ENCODE measurements around the gene SNRNP200.

The SNRNP200 gene

GRCh38 chr2:96325884-96326255 is 20.5 kb upstream of the SNRNP200 start:
- peak overlapping the region; percentile 63 to 81 (median 78) for H3K4me3 ChIP-seq (ENCODE audit: low read depth in 1 of 5, low read length in 5 of 5)
- H3K9me3 ChIP-seq (ENCODE audit: control insufficient read depth in 5 of 5, low read length in 5 of 5) = no peaks in the 10 kb centered on the region
- peak overlapping the region; percentile 49 for H3K27ac ChIP-seq (ENCODE audit: low read depth, low read length)
- peak overlapping the region in 3 of 5 donors; percentile 76 to 89 (median 81) for H3K9ac ChIP-seq (ENCODE audit: low read length in 5 of 5)
- peaks cover 8 to 12% (median 8%) of the 10 kb centered on the region in 5 donors for H3K27me3 ChIP-seq (ENCODE audit: control insufficient read depth in 5 of 5, insufficient read depth in 4 of 5, low read length in 5 of 5)
- peaks cover 3 to 59% (median 43%) of the 10 kb centered on the region in 5 donors for H3K4me1 ChIP-seq (ENCODE audit: control insufficient read depth in 5 of 5, insufficient read depth in 5 of 5, low read length in 5 of 5)
- peaks cover 0 to 11% (median 5%) of the 10 kb centered on the region in 5 donors for H3K36me3 ChIP-seq (ENCODE audit: control insufficient read depth in 5 of 5, insufficient read depth in 5 of 5, low read length in 5 of 5)

DNA sequence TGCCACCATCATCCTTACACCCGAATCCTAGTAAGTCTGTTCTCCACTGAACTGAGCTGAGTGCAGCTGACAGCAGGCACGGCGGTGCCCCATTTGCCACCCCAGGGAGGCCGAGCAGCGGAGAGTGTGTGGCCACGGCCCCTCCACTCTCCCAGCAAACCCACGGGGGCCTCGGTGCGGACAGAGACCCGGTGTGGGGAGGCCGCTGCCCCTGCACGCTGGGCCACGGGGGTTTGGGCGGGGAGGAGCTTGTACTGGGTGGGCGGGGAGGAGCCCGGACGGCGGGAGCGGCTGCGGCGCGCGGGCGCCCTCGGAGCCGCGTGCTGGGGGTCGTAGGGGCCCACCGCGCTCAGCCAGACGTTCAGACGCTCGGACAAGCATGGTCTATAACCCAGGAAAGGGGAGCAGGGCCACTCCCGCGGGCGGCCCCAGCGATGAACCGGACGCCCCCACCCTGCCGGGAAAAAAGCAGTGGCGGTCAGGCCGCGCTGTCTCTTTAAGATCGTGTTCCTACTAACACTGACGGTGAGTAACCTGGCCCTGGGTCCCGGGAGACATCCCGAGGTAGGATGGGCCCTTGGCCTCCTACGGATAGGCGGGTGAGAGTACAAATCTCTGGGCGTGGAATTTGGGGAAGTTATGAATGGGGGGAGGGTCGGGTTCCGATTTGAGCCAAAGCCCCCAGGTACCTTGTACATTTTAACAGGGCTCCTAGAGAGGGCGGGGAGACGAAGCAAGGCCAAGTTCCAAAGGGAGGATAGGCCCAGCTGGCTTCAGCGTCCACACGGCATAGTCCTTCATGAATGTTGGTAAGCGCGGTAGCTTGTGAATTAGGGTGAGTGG is 19.9 kb upstream of the SNRNP200 start, which contains the start of gene ITPRIPL1:
TSS of gene ITPRIPL1 (plus strand) at position 277 of the 843 bp plus-strand sequence. CDS start at position 800, 523 bp downstream.
- H3K27ac ChIP-seq (ENCODE audit: low read depth, low read length) = peak within 1 kb of the TSS; percentile 49

DNA sequence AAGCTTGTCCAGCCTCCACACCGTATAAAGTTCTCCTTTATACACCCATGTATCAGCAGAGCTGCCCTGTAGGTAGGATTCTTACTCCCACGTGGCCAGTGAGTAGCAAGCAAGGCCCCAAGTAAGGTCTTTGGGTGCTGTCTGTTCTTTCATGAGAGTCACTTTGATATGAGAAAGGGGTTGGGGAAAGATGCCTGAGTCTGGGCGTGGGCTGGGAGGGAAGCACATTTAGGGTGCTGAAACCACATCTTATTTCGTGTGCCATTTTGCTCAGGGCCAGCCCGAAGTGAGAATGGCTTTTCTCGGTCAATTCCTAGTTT is 19.3 kb upstream of the SNRNP200 start:
- peaks cover 3 to 58% (median 37%) of the 10 kb centered on the region in 5 donors for H3K4me1 ChIP-seq (ENCODE audit: control insufficient read depth in 5 of 5, insufficient read depth in 5 of 5, low read length in 5 of 5)
- H3K27me3 ChIP-seq (ENCODE audit: control insufficient read depth in 5 of 5, insufficient read depth in 4 of 5, low read length in 5 of 5) = peaks cover 8 to 17% (median 12%) of the 10 kb centered on the region in 5 donors
- peak overlapping the region; percentile 49 for H3K27ac ChIP-seq (ENCODE audit: low read depth, low read length)
- peaks cover 0 to 11% (median 5%) of the 10 kb centered on the region in 5 donors for H3K36me3 ChIP-seq (ENCODE audit: control insufficient read depth in 5 of 5, insufficient read depth in 5 of 5, low read length in 5 of 5)
- no peaks in the 10 kb centered on the region for H3K9me3 ChIP-seq (ENCODE audit: control insufficient read depth in 5 of 5, low read length in 5 of 5)
- peak overlapping the region in 3 of 5 donors; percentile 76 to 89 (median 81) for H3K9ac ChIP-seq (ENCODE audit: low read length in 5 of 5)
- H3K4me3 ChIP-seq (ENCODE audit: low read depth in 1 of 5, low read length in 5 of 5) = peak overlapping the region in 4 of 5 donors; percentile 63 to 79 (median 72)

More for the DNA sequence above, 19.9 kb upstream of the SNRNP200 start, which contains the start of gene ITPRIPL1:
- peaks cover 0 to 11% (median 5%) of the 10 kb centered on the region in 5 donors for H3K36me3 ChIP-seq (ENCODE audit: control insufficient read depth in 5 of 5, insufficient read depth in 5 of 5, low read length in 5 of 5)
- no peaks in the 10 kb centered on the region for H3K9me3 ChIP-seq (ENCODE audit: control insufficient read depth in 5 of 5, low read length in 5 of 5)
- H3K27me3 ChIP-seq (ENCODE audit: control insufficient read depth in 5 of 5, insufficient read depth in 4 of 5, low read length in 5 of 5) = peaks cover 8 to 15% (median 12%) of the 10 kb centered on the region in 5 donors
- peak within 1 kb of the TSS; percentile 63 to 81 (median 78) for H3K4me3 ChIP-seq (ENCODE audit: low read depth in 1 of 5, low read length in 5 of 5)
- H3K4me1 ChIP-seq (ENCODE audit: control insufficient read depth in 5 of 5, insufficient read depth in 5 of 5, low read length in 5 of 5) = peaks cover 3 to 60% (median 43%) of the 10 kb centered on the region in 5 donors
- peak within 1 kb of the TSS in 4 of 5 donors; percentile 27 to 89 (median 78) for H3K9ac ChIP-seq (ENCODE audit: low read length in 5 of 5)

- Histone ChIP-seq H3K36me3 (ENCODE audit: control insufficient read depth in 5 of 5, insufficient read depth in 5 of 5, low read length in 5 of 5) (peaks cover 0 to 11% (median 5%) of the 10 kb centered on the region in 5 donors), H3K4me1 (ENCODE audit: control insufficient read depth in 5 of 5, insufficient read depth in 5 of 5, low read length in 5 of 5) (peaks cover 3 to 56% (median 36%) of the 10 kb centered on the region in 5 donors), H3K27me3 (ENCODE audit: control insufficient read depth in 5 of 5, insufficient read depth in 4 of 5, low read length in 5 of 5) (peaks cover 8 to 17% (median 12%) of the 10 kb centered on the region in 5 donors), H3K9me3 (ENCODE audit: control insufficient read depth in 5 of 5, low read length in 5 of 5) (no peaks in the 10 kb centered on the region), H3K9ac (ENCODE audit: low read length in 5 of 5) (no peak overlapping the region), H3K27ac (ENCODE audit: low read depth, low read length) (no peak overlapping the region), H3K4me3 (ENCODE audit: low read depth in 1 of 5, low read length in 5 of 5) (no peak overlapping the region)
These were observed 18.5 kb upstream of the SNRNP200 start for GRCh38 chr2:96323849-96324248.

GRCh38 chr2:96320728-96321622 is 15.6 kb upstream of the SNRNP200 start:
- H3K27me3 ChIP-seq (ENCODE audit: control insufficient read depth in 5 of 5, insufficient read depth in 4 of 5, low read length in 5 of 5) = peaks cover 8 to 17% (median 12%) of the 10 kb centered on the region in 5 donors
- peaks cover 3 to 51% (median 34%) of the 10 kb centered on the region in 5 donors for H3K4me1 ChIP-seq (ENCODE audit: control insufficient read depth in 5 of 5, insufficient read depth in 5 of 5, low read length in 5 of 5)
- peak overlapping the region in 4 of 5 donors; percentile 63 to 81 (median 73) for H3K9ac ChIP-seq (ENCODE audit: low read length in 5 of 5)
- peak overlapping the region; percentile 74 to 84 (median 76) for H3K4me3 ChIP-seq (ENCODE audit: low read depth in 1 of 5, low read length in 5 of 5)
- peak overlapping the region; percentile 46 for H3K27ac ChIP-seq (ENCODE audit: low read depth, low read length)
- no peaks in the 10 kb centered on the region for H3K9me3 ChIP-seq (ENCODE audit: control insufficient read depth in 5 of 5, low read length in 5 of 5)
- no peaks in the 10 kb centered on the region for H3K36me3 ChIP-seq (ENCODE audit: control insufficient read depth in 5 of 5, insufficient read depth in 5 of 5, low read length in 5 of 5)

DNA sequence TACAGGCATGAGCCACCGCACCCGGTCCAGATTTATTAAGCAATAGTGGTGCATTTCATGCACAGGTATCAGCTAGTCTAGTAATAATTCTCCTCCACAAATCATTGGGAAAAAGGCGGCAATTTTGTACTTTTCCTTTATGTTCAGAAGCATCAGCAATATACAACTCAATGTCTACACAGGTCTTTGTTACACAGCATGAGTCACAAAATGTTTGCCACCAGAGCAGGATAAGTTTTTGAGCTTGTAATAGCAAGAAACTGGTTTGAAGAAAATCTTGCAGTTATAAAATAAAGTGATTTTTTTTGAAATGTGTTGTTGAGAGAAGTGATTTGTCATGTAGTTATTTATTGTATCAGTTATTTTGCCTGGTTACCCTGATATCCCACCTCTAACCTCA is 15.0 kb upstream of the SNRNP200 start:
- peaks cover 3 to 51% (median 32%) of the 10 kb centered on the region in 5 donors for H3K4me1 ChIP-seq (ENCODE audit: control insufficient read depth in 5 of 5, insufficient read depth in 5 of 5, low read length in 5 of 5)
- H3K27ac ChIP-seq (ENCODE audit: low read depth, low read length) = no peak overlapping the region
- H3K9me3 ChIP-seq (ENCODE audit: control insufficient read depth in 5 of 5, low read length in 5 of 5) = no peaks in the 10 kb centered on the region
- peak overlapping the region in 3 of 5 donors; percentile 74 to 84 (median 80) for H3K4me3 ChIP-seq (ENCODE audit: low read depth in 1 of 5, low read length in 5 of 5)
- no peaks in the 10 kb centered on the region for H3K36me3 ChIP-seq (ENCODE audit: control insufficient read depth in 5 of 5, insufficient read depth in 5 of 5, low read length in 5 of 5)
- peak overlapping the region in 1 of 5 donors; percentile 81 for H3K9ac ChIP-seq (ENCODE audit: low read length in 5 of 5)
- H3K27me3 ChIP-seq (ENCODE audit: control insufficient read depth in 5 of 5, insufficient read depth in 4 of 5, low read length in 5 of 5) = peaks cover 7 to 17% (median 12%) of the 10 kb centered on the region in 5 donors

GRCh38 chr2:96319396-96319795 is 14.1 kb upstream of the SNRNP200 start:
- Histone ChIP-seq H3K27ac (ENCODE audit: low read depth, low read length) (no peak overlapping the region), H3K9me3 (ENCODE audit: control insufficient read depth in 5 of 5, low read length in 5 of 5) (no peaks in the 10 kb centered on the region), H3K4me1 (ENCODE audit: control insufficient read depth in 5 of 5, insufficient read depth in 5 of 5, low read length in 5 of 5) (peaks cover 3 to 48% (median 25%) of the 10 kb centered on the region in 5 donors), H3K4me3 (ENCODE audit: low read depth in 1 of 5, low read length in 5 of 5) (no peak overlapping the region), H3K27me3 (ENCODE audit: control insufficient read depth in 5 of 5, insufficient read depth in 4 of 5, low read length in 5 of 5) (peaks cover 7 to 15% (median 9%) of the 10 kb centered on the region in 5 donors), H3K36me3 (ENCODE audit: control insufficient read depth in 5 of 5, insufficient read depth in 5 of 5, low read length in 5 of 5) (no peaks in the 10 kb centered on the region), H3K9ac (ENCODE audit: low read length in 5 of 5) (no peak overlapping the region)

GRCh38 chr2:96318723-96319122 is 13.4 kb upstream of the SNRNP200 start:
- Histone ChIP-seq H3K4me3 (ENCODE audit: low read depth in 1 of 5, low read length in 5 of 5) (no peak overlapping the region), H3K27me3 (ENCODE audit: control insufficient read depth in 5 of 5, insufficient read depth in 4 of 5, low read length in 5 of 5) (peaks cover 7 to 15% (median 9%) of the 10 kb centered on the region in 5 donors), H3K9me3 (ENCODE audit: control insufficient read depth in 5 of 5, low read length in 5 of 5) (no peaks in the 10 kb centered on the region), H3K9ac (ENCODE audit: low read length in 5 of 5) (no peak overlapping the region), H3K36me3 (ENCODE audit: control insufficient read depth in 5 of 5, insufficient read depth in 5 of 5, low read length in 5 of 5) (no peaks in the 10 kb centered on the region), H3K27ac (ENCODE audit: low read depth, low read length) (no peak overlapping the region), H3K4me1 (ENCODE audit: control insufficient read depth in 5 of 5, insufficient read depth in 5 of 5, low read length in 5 of 5) (peaks cover 3 to 48% (median 29%) of the 10 kb centered on the region in 5 donors)

DNA sequence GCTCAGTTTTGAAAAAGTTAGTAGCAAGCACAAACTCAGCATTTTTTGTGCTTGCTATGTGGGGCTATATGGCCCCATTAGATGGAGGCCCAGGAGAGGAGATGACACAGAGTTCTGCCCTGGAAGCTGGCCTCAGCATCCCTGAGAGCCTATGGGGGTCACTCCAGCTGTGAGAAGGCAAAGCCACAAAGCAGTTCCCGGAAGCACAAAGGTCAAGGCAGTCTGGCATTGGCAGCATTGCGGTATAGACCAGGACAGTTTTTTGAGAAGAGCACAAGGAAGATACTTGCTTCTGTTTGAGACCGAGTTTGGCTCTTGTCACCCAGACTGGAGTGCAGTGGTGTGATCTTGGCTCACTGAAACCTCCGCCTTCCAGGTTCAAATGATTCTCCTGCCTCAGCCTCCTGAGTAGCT is 12.2 kb upstream of the SNRNP200 start:
- Histone ChIP-seq H3K4me1 (ENCODE audit: control insufficient read depth in 5 of 5, insufficient read depth in 5 of 5, low read length in 5 of 5) (peaks cover 3 to 48% (median 32%) of the 10 kb centered on the region in 5 donors), H3K27ac (ENCODE audit: low read depth, low read length) (no peak overlapping the region), H3K9me3 (ENCODE audit: control insufficient read depth in 5 of 5, low read length in 5 of 5) (no peaks in the 10 kb centered on the region), H3K4me3 (ENCODE audit: low read depth in 1 of 5, low read length in 5 of 5) (no peak overlapping the region), H3K9ac (ENCODE audit: low read length in 5 of 5) (no peak overlapping the region), H3K27me3 (ENCODE audit: control insufficient read depth in 5 of 5, insufficient read depth in 4 of 5, low read length in 5 of 5) (peaks cover 2 to 12% (median 9%) of the 10 kb centered on the region in 5 donors), H3K36me3 (ENCODE audit: control insufficient read depth in 5 of 5, insufficient read depth in 5 of 5, low read length in 5 of 5) (no peaks in the 10 kb centered on the region)
